ENCODE results near the gene ABI3BP. TPM values are rescaled to one million over a fixed set of nuclear protein-coding genes. Genes with fewer than 3 reads are reported as not detected.
"Not testable (repeated sequence)": the region's sequence is repeated elsewhere in the genome, so short reads cannot be mapped to it uniquely, and the experiment has no call there.

ABI3BP gene
- total RNA-seq, 2 donors from 2014 or later: not detected

GRCh38 chr3:100954990-100955389, 38.2 kb downstream of the ABI3BP start:
- DNase-seq (no peak), ATAC-seq (no peak)
- H3K4me3 Mint-ChIP-seq: no peak overlapping the region
- peaks cover 11% of the 10 kb centered on the region for H3K27me3 Mint-ChIP-seq
- H3K27ac Mint-ChIP-seq: no peak overlapping the region
- H3K4me1 Mint-ChIP-seq: no peaks in the 10 kb centered on the region
- H3K36me3 Mint-ChIP-seq (ENCODE audit: low read depth): no peaks in the 10 kb centered on the region
- no peaks in the 10 kb centered on the region for H3K9me3 ChIP-seq (ENCODE audit: control insufficient read depth, low read length, poor library complexity, severe bottlenecking)

DNA sequence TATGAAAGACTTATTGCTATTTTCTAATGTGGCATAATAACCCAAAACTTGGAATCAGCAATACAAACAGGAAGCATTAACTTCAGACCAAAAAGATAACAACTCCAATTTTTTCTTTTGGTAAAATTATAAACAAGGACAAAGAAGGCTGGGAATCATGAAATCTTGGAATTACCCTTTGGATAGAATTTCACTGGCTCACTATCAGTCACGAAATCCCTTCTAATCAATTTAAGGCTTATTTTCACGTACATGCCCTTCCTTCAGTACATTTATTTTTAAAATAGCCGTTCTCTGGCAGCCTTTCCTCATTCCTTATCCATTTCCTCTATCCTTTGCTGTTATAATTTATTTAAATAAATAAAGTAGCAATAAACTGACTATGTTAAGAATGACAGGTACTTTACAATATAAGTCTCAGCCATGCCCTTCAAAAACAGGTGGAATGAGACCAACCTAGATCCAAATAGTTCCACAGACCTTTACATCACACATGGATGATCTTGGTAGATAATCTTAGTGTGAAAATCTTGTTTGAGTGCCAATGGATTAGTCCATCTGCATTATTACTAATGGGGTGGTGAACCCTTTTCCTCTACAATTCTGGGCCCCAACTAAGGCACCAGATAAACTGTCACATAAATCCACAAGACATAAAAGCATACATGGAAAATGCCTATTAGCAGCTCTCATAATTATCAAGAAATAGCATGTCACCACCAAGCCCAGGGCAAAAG, 38.9 kb downstream of the ABI3BP start:
- ATAC-seq (no peak), DNase-seq (no peak)
- Mint-ChIP-seq H3K4me1 (no peaks in the 10 kb centered on the region), H3K36me3 (ENCODE audit: low read depth) (no peaks in the 10 kb centered on the region), H3K27ac (no peak overlapping the region), H3K4me3 (no peak overlapping the region), H3K27me3 (peaks cover 17% of the 10 kb centered on the region)
- no peaks in the 10 kb centered on the region for H3K9me3 ChIP-seq (ENCODE audit: control insufficient read depth, low read length, poor library complexity, severe bottlenecking)

DNA sequence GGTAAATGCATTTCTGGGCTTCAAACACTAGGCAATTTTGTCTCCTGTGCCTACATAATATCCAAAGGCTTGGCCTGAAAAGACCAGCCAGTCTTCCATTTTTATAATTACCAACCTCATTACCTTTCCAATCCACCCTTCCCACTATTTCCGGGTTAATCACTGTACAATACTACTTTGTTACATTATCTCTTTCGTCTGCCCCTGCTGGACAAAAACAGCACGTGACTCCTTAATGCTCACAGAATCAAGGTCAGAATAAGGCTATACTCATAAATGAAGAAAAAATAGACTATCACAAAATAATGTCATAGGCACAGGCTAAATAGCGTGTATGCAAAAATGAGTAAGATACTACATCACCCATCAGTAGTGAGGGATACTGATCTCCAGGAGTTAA, 40.1 kb downstream of the ABI3BP start:
- H3K27me3 Mint-ChIP-seq: peaks cover 18% of the 10 kb centered on the region
- ATAC-seq: no peak
- no peak overlapping the region for H3K27ac Mint-ChIP-seq
- H3K9me3 ChIP-seq (ENCODE audit: control insufficient read depth, low read length, poor library complexity, severe bottlenecking): no peaks in the 10 kb centered on the region
- H3K4me1 Mint-ChIP-seq: no peaks in the 10 kb centered on the region
- DNase-seq: no peak
- H3K36me3 Mint-ChIP-seq (ENCODE audit: low read depth): no peaks in the 10 kb centered on the region
- H3K4me3 Mint-ChIP-seq: no peak overlapping the region

GRCh38 chr3:100947119-100947518, 46.1 kb downstream of the ABI3BP start:
- Mint-ChIP-seq H3K4me1 (no peaks in the 10 kb centered on the region), H3K27ac (no peak overlapping the region), H3K27me3 (peaks cover 10% of the 10 kb centered on the region), H3K4me3 (no peak overlapping the region), H3K36me3 (ENCODE audit: low read depth) (no peaks in the 10 kb centered on the region)
- DNase-seq (no peak), ATAC-seq (no peak)
- H3K9me3 ChIP-seq (ENCODE audit: control insufficient read depth, low read length, poor library complexity, severe bottlenecking): no peaks in the 10 kb centered on the region

DNA sequence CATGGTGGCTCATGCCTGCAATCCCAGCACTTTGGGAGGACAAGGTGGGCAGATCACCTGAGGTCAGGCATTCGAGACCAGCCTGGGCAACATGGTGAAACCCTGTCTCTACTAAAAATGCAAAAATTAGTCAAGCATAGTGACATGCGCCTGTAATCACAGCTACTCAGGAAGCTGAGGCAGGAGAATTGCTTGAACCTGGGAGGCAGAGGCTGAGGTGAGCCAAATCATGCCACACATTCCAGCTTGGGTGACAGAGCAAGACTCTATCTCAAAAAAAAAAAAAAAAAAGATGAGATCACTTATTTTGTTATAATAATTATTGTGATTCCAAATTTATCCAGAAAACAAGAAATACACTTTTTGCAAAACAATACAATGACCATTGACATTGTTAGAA, 47.1 kb downstream of the ABI3BP start:
- H3K27me3 Mint-ChIP-seq: peaks cover 20% of the 10 kb centered on the region
- not testable (repeated sequence) for DNase-seq; H3K36me3 Mint-ChIP-seq (ENCODE audit: low read depth); H3K4me1 Mint-ChIP-seq; ATAC-seq; H3K27ac Mint-ChIP-seq; H3K9me3 ChIP-seq (ENCODE audit: control insufficient read depth, low read length, poor library complexity, severe bottlenecking); H3K4me3 Mint-ChIP-seq

GRCh38 chr3:100941451-100941850, 51.8 kb downstream of the ABI3BP start:
- H3K9me3 ChIP-seq (ENCODE audit: control insufficient read depth, low read length, poor library complexity, severe bottlenecking): no peaks in the 10 kb centered on the region
- Mint-ChIP-seq H3K27ac (no peak overlapping the region), H3K27me3 (peaks cover 24% of the 10 kb centered on the region), H3K36me3 (ENCODE audit: low read depth) (no peaks in the 10 kb centered on the region), H3K4me3 (no peak overlapping the region), H3K4me1 (no peaks in the 10 kb centered on the region)
- no peak for DNase-seq
- no peak for ATAC-seq

DNA sequence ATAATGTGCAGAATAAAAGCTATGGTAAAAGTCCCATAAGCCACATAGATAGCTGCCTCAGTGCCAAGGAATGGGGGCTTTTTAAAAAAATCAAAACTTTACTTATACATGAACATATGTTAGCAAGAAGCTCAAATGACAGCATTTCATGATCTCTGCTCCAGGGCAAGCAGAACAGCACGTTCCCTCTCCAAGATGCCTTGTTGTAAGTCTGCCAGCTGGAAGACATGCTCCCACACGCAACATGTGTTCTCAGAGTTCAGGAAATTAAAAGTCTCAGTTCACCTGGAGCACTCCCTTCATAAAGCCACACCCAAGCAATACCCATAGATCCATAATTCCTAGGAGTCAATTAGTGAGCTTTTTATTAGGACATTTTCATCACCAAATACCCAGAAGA, 52.2 kb downstream of the ABI3BP start:
- H3K4me1 Mint-ChIP-seq: no peaks in the 10 kb centered on the region
- DNase-seq (no peak), ATAC-seq (no peak)
- H3K9me3 ChIP-seq (ENCODE audit: control insufficient read depth, low read length, poor library complexity, severe bottlenecking): no peaks in the 10 kb centered on the region
- H3K27me3 Mint-ChIP-seq: peaks cover 24% of the 10 kb centered on the region
- no peak overlapping the region for H3K27ac Mint-ChIP-seq
- no peaks in the 10 kb centered on the region for H3K36me3 Mint-ChIP-seq (ENCODE audit: low read depth)
- H3K4me3 Mint-ChIP-seq: no peak overlapping the region

GRCh38 chr3:100936931-100937330, 56.3 kb downstream of the ABI3BP start:
- H3K4me3 Mint-ChIP-seq: no peak overlapping the region
- no peak for ATAC-seq

DNA sequence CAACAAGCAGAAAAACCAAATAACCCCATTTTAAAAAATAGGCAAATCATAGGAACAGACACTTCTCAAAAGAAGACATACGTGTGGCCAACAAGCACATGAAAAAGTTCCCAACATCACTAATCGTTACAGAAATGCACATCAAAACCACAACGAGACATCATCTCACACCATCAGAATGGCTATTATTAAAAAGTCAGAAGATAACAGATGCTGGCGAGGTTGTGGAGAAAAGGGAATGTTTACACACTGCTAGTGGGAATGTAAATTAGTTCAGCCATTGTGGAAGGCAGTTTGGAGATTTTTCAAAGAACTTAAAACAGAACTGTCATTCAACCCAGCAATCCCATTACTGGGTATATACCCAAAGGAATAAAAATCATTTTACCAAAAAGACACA, 60.7 kb downstream of the ABI3BP start:
- ATAC-seq (no peak), DNase-seq (no peak)
- H3K4me1 Mint-ChIP-seq: peaks cover 2% of the 10 kb centered on the region
- H3K9me3 ChIP-seq (ENCODE audit: control insufficient read depth, low read length, poor library complexity, severe bottlenecking): no peaks in the 10 kb centered on the region
- no peak overlapping the region for H3K27ac Mint-ChIP-seq
- no peak overlapping the region for H3K4me3 Mint-ChIP-seq
- H3K36me3 Mint-ChIP-seq (ENCODE audit: low read depth): no peaks in the 10 kb centered on the region
- no peaks in the 10 kb centered on the region for H3K27me3 Mint-ChIP-seq

More at GRCh38 chr3:100936931-100937330, 56.3 kb downstream of the ABI3BP start:
- Mint-ChIP-seq H3K27ac (no peak overlapping the region), H3K4me1 (peaks cover 2% of the 10 kb centered on the region), H3K36me3 (ENCODE audit: low read depth) (no peaks in the 10 kb centered on the region), H3K27me3 (peaks cover 23% of the 10 kb centered on the region)
- no peak for DNase-seq
- H3K9me3 ChIP-seq (ENCODE audit: control insufficient read depth, low read length, poor library complexity, severe bottlenecking): no peaks in the 10 kb centered on the region

DNA sequence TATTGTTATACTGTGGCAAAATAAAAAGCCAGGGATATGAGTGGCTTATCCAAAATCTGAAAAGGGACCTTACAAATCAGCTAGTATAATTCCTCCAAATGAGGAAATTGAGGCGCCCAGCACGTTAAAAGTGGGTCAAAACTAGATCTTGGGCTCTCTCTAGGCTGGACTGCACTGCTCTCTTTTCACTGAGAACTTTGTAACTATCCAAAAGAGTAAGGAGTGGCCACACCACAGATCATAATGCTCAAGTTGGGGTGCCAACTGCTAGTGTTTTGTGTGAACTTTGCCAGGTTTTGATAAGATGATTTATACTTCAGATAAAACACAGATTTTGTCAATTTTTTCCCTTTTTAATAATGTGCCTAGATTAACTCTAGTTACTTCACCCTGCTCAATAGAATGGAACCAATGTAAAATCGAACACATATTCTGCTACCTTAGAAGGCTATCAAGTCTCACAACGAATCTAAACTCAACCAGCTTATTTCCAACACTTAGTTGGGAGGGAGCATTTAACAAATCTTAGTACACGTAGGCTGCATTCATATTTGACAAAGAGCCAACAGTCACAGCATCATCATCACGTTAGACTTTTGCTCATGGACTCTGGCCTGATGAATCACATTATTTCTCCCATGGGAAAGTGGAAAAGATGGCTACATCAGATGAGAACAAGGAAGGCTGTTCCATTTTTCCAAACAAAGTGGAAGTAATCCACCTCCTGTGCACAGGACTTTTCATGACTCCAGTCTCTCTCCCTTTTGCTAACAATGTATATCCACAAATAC, 64.4 kb downstream of the ABI3BP start:
- Mint-ChIP-seq H3K27me3 (peaks cover 7% of the 10 kb centered on the region), H3K27ac (no peak overlapping the region), H3K4me1 (no peaks in the 10 kb centered on the region), H3K36me3 (ENCODE audit: low read depth) (no peaks in the 10 kb centered on the region), H3K4me3 (no peak overlapping the region)
- no peaks in the 10 kb centered on the region for H3K9me3 ChIP-seq (ENCODE audit: control insufficient read depth, low read length, poor library complexity, severe bottlenecking)
- ATAC-seq (no peak), DNase-seq (no peak)

GRCh38 chr3:100927775-100928174, 65.4 kb downstream of the ABI3BP start:
- Mint-ChIP-seq H3K27ac (no peak overlapping the region), H3K36me3 (ENCODE audit: low read depth) (no peaks in the 10 kb centered on the region), H3K4me3 (no peak overlapping the region), H3K27me3 (peaks cover 16% of the 10 kb centered on the region), H3K4me1 (no peaks in the 10 kb centered on the region)
- DNase-seq: no peak
- no peak for ATAC-seq
- H3K9me3 ChIP-seq (ENCODE audit: control insufficient read depth, low read length, poor library complexity, severe bottlenecking): no peaks in the 10 kb centered on the region

DNA sequence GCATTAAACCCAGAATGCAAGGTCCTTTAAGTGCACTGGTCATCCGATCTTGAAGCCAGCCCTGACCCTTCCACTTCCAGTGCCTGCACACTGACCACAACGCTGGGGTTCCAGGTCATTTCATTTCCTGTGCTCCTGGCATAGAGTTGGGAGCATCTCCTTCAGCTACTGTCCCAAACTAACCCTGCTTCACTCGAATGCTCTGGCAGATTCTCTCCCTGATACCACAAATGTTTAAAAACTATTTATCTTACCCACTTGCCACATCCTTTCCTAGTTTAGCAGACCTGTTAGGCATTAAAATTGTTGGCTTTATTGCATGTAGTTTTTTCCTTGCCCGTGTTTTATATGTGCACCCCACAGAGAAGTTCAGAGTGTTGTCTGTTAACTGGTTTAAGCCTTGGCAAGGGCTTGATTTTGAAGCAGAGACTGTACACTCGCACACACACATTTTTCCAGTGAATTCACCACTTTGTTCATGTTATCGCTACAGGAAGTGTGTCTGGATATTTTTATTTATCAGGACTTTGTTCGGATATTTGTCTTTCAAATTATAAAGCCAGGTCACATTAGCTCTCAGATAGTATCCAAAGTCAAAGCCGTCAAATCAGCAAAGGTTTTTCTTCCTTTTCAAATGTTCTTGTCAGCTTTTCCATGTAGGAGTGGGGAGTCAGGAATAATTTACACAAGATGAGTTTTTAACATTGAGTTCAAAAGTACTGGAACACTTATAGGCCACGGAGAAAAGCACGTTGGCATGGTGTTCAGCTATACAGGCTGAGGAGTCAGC, 77.3 kb downstream of the ABI3BP start:
- Mint-ChIP-seq H3K27ac (no peak overlapping the region), H3K36me3 (ENCODE audit: low read depth) (no peaks in the 10 kb centered on the region), H3K4me3 (no peak overlapping the region), H3K27me3 (peaks cover 22% of the 10 kb centered on the region), H3K4me1 (no peaks in the 10 kb centered on the region)
- DNase-seq (no peak), ATAC-seq (no peak)
- H3K9me3 ChIP-seq (ENCODE audit: control insufficient read depth, low read length, poor library complexity, severe bottlenecking): no peaks in the 10 kb centered on the region

GRCh38 chr3:100913870-100914648, 79.2 kb downstream of the ABI3BP start:
- ATAC-seq (no peak), DNase-seq (no peak)
- no peak overlapping the region for H3K27ac Mint-ChIP-seq
- H3K36me3 Mint-ChIP-seq (ENCODE audit: low read depth): no peaks in the 10 kb centered on the region
- H3K4me1 Mint-ChIP-seq: no peaks in the 10 kb centered on the region
- no peaks in the 10 kb centered on the region for H3K9me3 ChIP-seq (ENCODE audit: control insufficient read depth, low read length, poor library complexity, severe bottlenecking)
- peaks cover 22% of the 10 kb centered on the region for H3K27me3 Mint-ChIP-seq
- H3K4me3 Mint-ChIP-seq: no peak overlapping the region

Measured in T-helper 17 cell (primary cell).